Astrocyte (in vitro differentiated cells and primary cell): ENCODE measurements around the gene FGF22.

Source experiments
- EZH2 ChIP-seq: IDR thresholded peaks from 2 replicates; pipeline ENCODE4 v1.6.1; 2012; ENCODE audit warnings: mild to moderate bottlenecking, low read length, inconsistent platforms; ENCODE audit not compliant: insufficient read depth
- TF ChIP-seq, protein P1 (sequence below): IDR thresholded peaks from 2 replicates; pipeline ENCODE4 v1.5.1; 2011; ENCODE audit warnings: low read depth, mild to moderate bottlenecking, inconsistent platforms, low read length, moderate library complexity; ENCODE audit not compliant: insufficient read depth

DNA sequence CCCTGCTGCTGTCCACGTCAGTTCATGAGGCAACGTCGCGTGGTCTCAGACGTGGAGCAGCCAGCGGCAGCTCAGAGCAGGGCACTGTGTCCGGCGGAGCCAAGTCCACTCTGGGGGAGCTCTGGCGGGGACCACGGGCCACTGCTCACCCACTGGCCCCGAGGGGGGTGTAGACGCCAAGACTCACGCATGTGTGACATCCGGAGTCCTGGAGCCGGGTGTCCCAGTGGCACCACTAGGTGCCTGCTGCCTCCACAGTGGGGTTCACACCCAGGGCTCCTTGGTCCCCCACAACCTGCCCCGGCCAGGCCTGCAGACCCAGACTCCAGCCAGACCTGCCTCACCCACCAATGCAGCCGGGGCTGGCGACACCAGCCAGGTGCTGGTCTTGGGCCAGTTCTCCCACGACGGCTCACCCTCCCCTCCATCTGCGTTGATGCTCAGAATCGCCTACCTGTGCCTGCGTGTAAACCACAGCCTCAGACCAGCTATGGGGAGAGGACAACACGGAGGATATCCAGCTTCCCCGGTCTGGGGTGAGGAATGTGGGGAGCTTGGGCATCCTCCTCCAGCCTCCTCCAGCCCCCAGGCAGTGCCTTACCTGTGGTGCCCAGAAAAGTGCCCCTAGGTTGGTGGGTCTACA is 43.1 kb downstream of the FGF22 start:
- TF ChIP-seq, protein P1, sequence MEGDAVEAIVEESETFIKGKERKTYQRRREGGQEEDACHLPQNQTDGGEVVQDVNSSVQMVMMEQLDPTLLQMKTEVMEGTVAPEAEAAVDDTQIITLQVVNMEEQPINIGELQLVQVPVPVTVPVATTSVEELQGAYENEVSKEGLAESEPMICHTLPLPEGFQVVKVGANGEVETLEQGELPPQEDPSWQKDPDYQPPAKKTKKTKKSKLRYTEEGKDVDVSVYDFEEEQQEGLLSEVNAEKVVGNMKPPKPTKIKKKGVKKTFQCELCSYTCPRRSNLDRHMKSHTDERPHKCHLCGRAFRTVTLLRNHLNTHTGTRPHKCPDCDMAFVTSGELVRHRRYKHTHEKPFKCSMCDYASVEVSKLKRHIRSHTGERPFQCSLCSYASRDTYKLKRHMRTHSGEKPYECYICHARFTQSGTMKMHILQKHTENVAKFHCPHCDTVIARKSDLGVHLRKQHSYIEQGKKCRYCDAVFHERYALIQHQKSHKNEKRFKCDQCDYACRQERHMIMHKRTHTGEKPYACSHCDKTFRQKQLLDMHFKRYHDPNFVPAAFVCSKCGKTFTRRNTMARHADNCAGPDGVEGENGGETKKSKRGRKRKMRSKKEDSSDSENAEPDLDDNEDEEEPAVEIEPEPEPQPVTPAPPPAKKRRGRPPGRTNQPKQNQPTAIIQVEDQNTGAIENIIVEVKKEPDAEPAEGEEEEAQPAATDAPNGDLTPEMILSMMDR, result no peak
- no peak for TF ChIP-seq EZH2
